Dendritic cell treated with granulocyte-macrophage colony-stimulating factor and Interleukin-4, amounts not matched to agents 40 ng/mL and 50 ng/mL, for 4 days (primary cell): ENCODE results near the gene TTLL4.
A peak's percentile ranks its signal among the peaks of the same experiment; 100 is the strongest.

Experiments
- H3K27ac Mint-ChIP-seq: one replicate; pipeline ENCODE4 v1.8.0; 2022; ENCODE audit warnings: mild to moderate bottlenecking, mixed read lengths
- H3K27me3 Mint-ChIP-seq: one replicate; pipeline ENCODE4 v1.8.0; 2022; ENCODE audit warnings: mild to moderate bottlenecking, mixed read lengths
- H3K36me3 Mint-ChIP-seq: one replicate; pipeline ENCODE4 v1.8.0; 2022; ENCODE audit warnings: low read depth, mixed read lengths
- H3K4me1 Mint-ChIP-seq: one replicate; pipeline ENCODE4 v1.8.0; 2022; ENCODE audit warnings: low read depth, mixed read lengths
- H3K4me3 Mint-ChIP-seq: one replicate; pipeline ENCODE4 v1.8.0; 2022; ENCODE audit warnings: mild to moderate bottlenecking, moderate library complexity, mixed read lengths
- H3K9me3 Mint-ChIP-seq: one replicate; pipeline ENCODE4 v1.8.0; 2022; ENCODE audit warnings: mixed read lengths
- intact Hi-C: fragments of 100-400 bp; cut with micrococcal nuclease; formaldehyde crosslinking; loops from one replicate; pipeline ENCODE4 v1.15.0; 2022

Gene TTLL4

GRCh38 chr2:218721488-218721887, 10.9 kb downstream of the TTLL4 start:
- no peak overlapping the region for H3K4me3 Mint-ChIP-seq
- intact Hi-C loops: no loop called here
- peaks cover 55% of the 10 kb centered on the region for H3K4me1 Mint-ChIP-seq
- peaks cover 31% of the 10 kb centered on the region for H3K36me3 Mint-ChIP-seq
- H3K27me3 Mint-ChIP-seq: no peaks in the 10 kb centered on the region
- H3K9me3 Mint-ChIP-seq: peaks cover 8% of the 10 kb centered on the region
- no peak overlapping the region for H3K27ac Mint-ChIP-seq

GRCh38 chr2:218721934-218722333, 11.3 kb downstream of the TTLL4 start:
- intact Hi-C loops: no loop called here
- peaks cover 12% of the 10 kb centered on the region for H3K9me3 Mint-ChIP-seq
- H3K27ac Mint-ChIP-seq: no peak overlapping the region
- H3K4me1 Mint-ChIP-seq: peaks cover 53% of the 10 kb centered on the region
- no peaks in the 10 kb centered on the region for H3K27me3 Mint-ChIP-seq
- H3K36me3 Mint-ChIP-seq: peaks cover 35% of the 10 kb centered on the region
- H3K4me3 Mint-ChIP-seq: no peak overlapping the region

- Mint-ChIP-seq H3K27ac (peak overlapping the region; percentile 47), H3K36me3 (peaks cover 40% of the 10 kb centered on the region), H3K9me3 (peaks cover 17% of the 10 kb centered on the region), H3K27me3 (no peaks in the 10 kb centered on the region), H3K4me3 (no peak overlapping the region), H3K4me1 (peaks cover 48% of the 10 kb centered on the region)
- intact Hi-C loops: no loop called here
Observed at GRCh38 chr2:218722419-218722818, 11.8 kb downstream of the TTLL4 start.

DNA sequence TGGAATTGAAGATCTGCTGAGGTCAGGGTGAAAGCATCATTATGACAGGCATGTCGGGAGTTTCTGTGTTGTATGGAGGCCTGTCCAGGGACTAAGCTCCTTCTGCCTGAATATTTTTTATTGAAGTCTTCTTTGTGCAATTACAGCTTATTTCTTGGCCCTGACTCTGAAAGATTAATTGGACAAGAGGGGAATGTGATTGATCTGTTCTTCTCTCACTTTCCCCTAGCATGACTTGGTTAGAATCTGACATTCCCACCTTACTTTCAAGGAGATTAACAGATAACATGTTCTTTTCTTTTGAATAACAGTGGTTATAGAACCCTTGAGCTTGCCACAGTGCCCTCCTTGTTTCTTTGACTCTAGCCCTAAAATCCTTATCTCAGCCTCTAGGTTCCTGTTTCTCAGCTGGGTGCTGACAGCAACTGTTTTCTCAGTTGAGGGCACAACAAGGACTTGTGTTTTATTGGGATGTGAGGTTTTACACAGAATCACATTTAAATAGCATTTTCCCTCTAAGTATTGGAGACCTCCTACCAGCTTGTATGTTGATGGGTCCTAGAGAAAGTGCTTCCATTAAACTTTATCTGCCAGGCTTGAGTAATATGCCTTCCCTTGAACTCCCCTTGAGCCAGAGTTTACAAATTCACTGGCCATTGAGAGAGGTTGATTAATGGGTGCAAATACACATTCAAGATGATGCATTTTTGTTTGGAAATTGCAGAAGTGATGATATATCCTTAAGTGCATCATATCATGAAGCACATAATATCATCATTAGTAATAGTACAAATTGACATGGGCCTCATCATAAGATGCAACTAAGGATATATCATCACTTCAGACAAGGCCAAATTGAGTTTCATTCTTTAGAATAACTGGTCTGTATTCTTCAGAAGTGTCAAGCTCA, 12.5 kb downstream of the TTLL4 start:
- Mint-ChIP-seq H3K4me3 (no peak overlapping the region), H3K27ac (peak overlapping the region; percentile 47), H3K9me3 (peaks cover 24% of the 10 kb centered on the region), H3K4me1 (peaks cover 44% of the 10 kb centered on the region), H3K27me3 (no peaks in the 10 kb centered on the region), H3K36me3 (peaks cover 46% of the 10 kb centered on the region)
- intact Hi-C loops: no loop called here

GRCh38 chr2:218726004-218726574, 15.5 kb downstream of the TTLL4 start:
- intact Hi-C loops: no loop called here
- peaks cover 24% of the 10 kb centered on the region for H3K9me3 Mint-ChIP-seq
- H3K36me3 Mint-ChIP-seq: peaks cover 37% of the 10 kb centered on the region
- peaks cover 42% of the 10 kb centered on the region for H3K4me1 Mint-ChIP-seq
- no peak overlapping the region for H3K4me3 Mint-ChIP-seq
- no peaks in the 10 kb centered on the region for H3K27me3 Mint-ChIP-seq
- no peak overlapping the region for H3K27ac Mint-ChIP-seq

DNA sequence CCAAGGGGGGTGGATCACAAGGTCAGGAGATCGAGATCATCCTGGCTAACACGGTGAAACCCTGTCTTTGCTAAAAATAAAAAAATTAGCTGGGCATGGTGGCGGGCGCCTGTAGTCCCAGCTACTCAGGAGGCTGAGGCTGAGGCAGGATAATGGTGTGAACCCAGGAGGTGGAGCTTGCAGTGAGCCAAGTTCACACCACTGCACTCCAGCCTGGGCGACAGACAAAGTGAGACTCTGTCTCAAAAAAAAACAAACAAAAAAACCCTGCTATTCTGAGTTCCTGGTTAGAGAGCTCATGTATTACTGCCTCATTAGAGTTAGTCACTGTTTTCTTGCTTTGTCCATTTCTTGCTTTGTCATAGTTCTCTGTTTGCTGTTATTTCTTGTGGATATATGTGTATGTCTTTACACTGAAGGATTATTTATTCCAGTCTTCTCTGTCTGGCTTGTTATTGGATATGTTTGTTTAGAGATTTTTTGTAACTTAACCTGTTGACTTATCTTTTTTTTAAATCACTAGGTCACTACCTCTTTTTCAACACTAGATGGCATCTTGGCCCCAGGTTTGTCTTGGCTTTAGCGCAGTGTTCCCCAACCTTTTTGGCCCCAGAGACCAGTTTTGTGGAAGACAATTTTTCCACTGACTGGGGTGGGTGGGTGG, 17.0 kb downstream of the TTLL4 start:
- Mint-ChIP-seq H3K4me3 (no peak overlapping the region), H3K9me3 (peaks cover 24% of the 10 kb centered on the region), H3K27me3 (no peaks in the 10 kb centered on the region), H3K4me1 (peaks cover 49% of the 10 kb centered on the region), H3K27ac (no peak overlapping the region), H3K36me3 (peaks cover 37% of the 10 kb centered on the region)
- intact Hi-C loops: loop anchor here (1.0 kb wide), 1 partner anchor 120 kb away; no protein-coding TSS in a partner anchor

- H3K27ac Mint-ChIP-seq: no peak overlapping the region
- peaks cover 24% of the 10 kb centered on the region for H3K9me3 Mint-ChIP-seq
- H3K27me3 Mint-ChIP-seq: no peaks in the 10 kb centered on the region
- intact Hi-C loops: loop anchor here (10.0 kb wide), 1 partner anchor 55 kb away; the partner anchor contains the start of gene CYP27A1
- no peak overlapping the region for H3K4me3 Mint-ChIP-seq
- peaks cover 50% of the 10 kb centered on the region for H3K36me3 Mint-ChIP-seq
- H3K4me1 Mint-ChIP-seq: peaks cover 51% of the 10 kb centered on the region
Observed at GRCh38 chr2:218729640-218730039, 19.0 kb downstream of the TTLL4 start.

- H3K9me3 Mint-ChIP-seq: peaks cover 10% of the 10 kb centered on the region
- H3K27ac Mint-ChIP-seq: peak overlapping the region; percentile 78
- H3K36me3 Mint-ChIP-seq: peaks cover 47% of the 10 kb centered on the region
- peaks cover 62% of the 10 kb centered on the region for H3K4me1 Mint-ChIP-seq
- no peaks in the 10 kb centered on the region for H3K27me3 Mint-ChIP-seq
- intact Hi-C loops: loop anchor here (10.0 kb wide), 1 partner anchor 53 kb away; the partner anchor contains the start of gene CYP27A1
- H3K4me3 Mint-ChIP-seq: no peak overlapping the region
Observed at GRCh38 chr2:218732052-218732760, 21.6 kb downstream of the TTLL4 start.

GRCh38 chr2:218732761-218733158, 22.1 kb downstream of the TTLL4 start:
- intact Hi-C loops: loop anchor here (10.0 kb wide), 1 partner anchor 52 kb away; the partner anchor contains the start of gene CYP27A1
- Mint-ChIP-seq H3K9me3 (peaks cover 4% of the 10 kb centered on the region), H3K4me1 (peaks cover 62% of the 10 kb centered on the region), H3K27me3 (no peaks in the 10 kb centered on the region), H3K36me3 (peaks cover 47% of the 10 kb centered on the region), H3K4me3 (no peak overlapping the region), H3K27ac (peak overlapping the region; percentile 78)

GRCh38 chr2:218733171-218734021, 22.8 kb downstream of the TTLL4 start:
- Mint-ChIP-seq H3K9me3 (no peaks in the 10 kb centered on the region), H3K27ac (peak overlapping the region; percentile 78), H3K4me3 (no peak overlapping the region), H3K36me3 (peaks cover 50% of the 10 kb centered on the region), H3K27me3 (no peaks in the 10 kb centered on the region), H3K4me1 (peaks cover 62% of the 10 kb centered on the region)
- intact Hi-C loops: loop anchor here (10.0 kb wide), 1 partner anchor 51 kb away; the partner anchor contains the start of gene CYP27A1

DNA sequence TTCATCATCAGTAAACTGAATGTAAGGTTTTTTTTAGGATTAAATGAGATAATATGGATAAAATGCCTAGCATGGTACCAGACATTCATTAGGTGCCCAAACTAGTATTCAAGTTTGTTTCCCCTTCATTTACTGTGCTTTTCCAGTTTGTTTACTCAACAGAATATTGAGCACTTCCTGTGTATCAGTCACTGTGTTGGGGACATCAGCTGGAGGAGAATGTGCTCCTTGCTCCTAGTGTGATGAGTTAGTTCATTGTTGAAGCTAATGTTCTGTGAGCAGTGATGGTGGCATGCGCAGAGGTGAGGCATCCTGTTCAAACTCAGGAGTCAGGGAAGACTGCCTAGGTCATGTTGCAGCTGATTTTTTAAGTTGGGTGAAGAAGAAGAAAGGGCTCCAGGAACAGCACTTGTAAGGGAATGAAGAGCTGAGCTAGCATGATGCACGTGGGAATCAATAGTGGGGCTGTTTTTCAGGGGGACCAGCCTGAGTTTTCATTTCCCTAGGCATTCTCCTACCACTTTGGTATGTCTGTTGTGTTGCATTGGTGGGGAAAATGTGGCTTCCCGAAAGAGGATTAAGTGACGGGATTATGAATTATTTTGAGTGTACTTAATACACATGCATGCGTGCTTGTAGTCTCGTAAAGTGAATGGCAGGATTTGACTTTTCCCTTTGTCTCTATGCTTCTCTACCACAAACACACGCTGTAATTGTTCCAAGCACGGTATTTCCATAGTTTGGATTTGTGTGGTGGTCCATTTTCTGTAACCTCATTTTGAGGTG, 23.7 kb downstream of the TTLL4 start:
- Mint-ChIP-seq H3K36me3 (peaks cover 55% of the 10 kb centered on the region), H3K4me3 (no peak overlapping the region), H3K27me3 (no peaks in the 10 kb centered on the region), H3K9me3 (no peaks in the 10 kb centered on the region), H3K27ac (peak overlapping the region; percentile 78), H3K4me1 (peaks cover 58% of the 10 kb centered on the region)
- intact Hi-C loops: loop anchor here (10.0 kb wide), 1 partner anchor 50 kb away; the partner anchor contains the start of gene CYP27A1

GRCh38 chr2:218736531-218736930, 25.9 kb downstream of the TTLL4 start:
- Mint-ChIP-seq H3K9me3 (no peaks in the 10 kb centered on the region), H3K4me1 (peaks cover 48% of the 10 kb centered on the region), H3K27ac (no peak overlapping the region), H3K36me3 (peaks cover 75% of the 10 kb centered on the region), H3K27me3 (no peaks in the 10 kb centered on the region), H3K4me3 (no peak overlapping the region)
- intact Hi-C loops: loop anchor here (10.0 kb wide), 1 partner anchor 48 kb away; the partner anchor contains the start of gene CYP27A1
